GM18868 (cell line): ENCODE results near the gene KCNJ16.

Experiments
- ATAC-seq: cut with Tn5 transposase; IDR thresholded peaks from one replicate; pipeline ENCODE4 v1.9.1; 2021; ENCODE audit warnings: mild to moderate bottlenecking, moderate library complexity; ENCODE audit not compliant: unreplicated experiment

KCNJ16 gene

GRCh38 chr17:70095455-70095854 is 20.4 kb downstream of the KCNJ16 start:
- no peak for ATAC-seq

DNA sequence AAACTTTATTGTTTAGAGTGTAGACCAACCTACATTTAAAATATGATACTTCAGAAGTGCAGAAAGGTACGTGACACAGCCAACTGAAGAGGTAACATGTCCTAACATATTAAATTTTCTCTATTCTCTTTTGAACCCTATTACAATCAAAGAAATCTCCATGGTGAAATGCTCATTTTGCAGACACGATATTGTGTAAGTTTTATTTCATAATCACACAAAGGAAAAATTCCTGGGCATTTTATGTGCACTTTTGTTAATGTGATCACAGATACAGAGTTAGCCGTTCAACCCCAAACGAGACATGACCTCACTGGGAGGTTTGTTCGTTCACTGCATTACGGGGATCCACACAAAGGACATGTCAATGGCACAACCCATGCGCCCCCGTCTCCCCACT is 21.8 kb downstream of the KCNJ16 start:
- no peak for ATAC-seq

DNA sequence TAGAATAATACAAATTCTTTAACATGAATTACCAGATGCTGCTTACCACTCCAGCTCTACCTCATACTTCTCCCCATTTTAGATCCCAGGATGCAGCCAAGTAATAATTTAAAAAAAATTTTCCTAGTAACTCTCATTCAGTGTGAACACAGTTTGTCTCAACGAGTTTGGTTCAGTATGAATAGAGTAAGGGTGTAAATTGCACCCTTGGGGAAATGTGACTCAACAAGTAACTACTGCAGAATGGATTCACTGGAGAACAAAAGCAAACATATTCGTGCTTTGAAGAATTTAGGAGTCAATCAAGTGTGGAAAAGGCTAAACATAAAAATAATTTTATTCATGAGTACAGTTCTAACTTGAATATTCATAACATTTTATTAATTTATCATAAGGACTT is 23.0 kb downstream of the KCNJ16 start:
- ATAC-seq, result no peak

DNA sequence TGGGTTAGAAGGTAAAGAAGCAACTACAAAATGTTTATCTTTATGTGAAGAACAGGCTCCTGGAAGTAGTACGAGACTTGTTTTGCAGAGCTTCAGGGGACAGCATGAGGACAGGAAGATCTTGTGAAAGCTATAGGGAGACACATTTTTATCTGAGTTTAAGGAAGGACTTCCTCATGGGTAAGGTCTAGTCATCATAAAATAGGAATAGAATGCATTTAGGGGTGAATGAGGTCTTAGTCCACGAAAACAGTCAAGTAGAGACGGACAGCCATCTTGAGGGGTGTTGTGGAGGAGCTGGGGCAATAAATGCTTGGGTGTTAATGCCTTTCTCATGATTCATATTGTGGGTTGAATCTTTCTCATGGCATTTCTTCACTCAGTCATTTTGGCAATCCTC is 24.3 kb downstream of the KCNJ16 start:
- ATAC-seq, result no peak

GRCh38 chr17:70099884-70100283 is 24.9 kb downstream of the KCNJ16 start:
- no peak for ATAC-seq

DNA sequence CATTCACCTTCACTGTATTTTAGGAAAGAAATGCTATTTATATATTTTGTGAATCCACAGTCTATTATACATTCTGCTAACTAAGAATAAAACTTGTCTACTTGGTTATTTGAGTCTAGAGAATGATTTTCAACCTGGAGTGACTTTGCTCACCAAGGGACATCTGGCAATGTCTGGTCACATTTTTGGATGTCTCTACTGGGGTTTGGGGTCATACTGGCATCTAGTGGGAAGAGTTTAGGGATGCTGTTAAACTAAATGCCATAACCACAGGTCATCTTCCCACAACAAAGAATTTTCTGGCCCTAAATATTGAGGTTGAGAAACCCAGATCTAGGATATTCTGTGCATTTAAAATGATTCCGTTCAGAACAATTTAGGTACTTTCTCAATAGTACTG is 26.0 kb downstream of the KCNJ16 start:
- ATAC-seq, result no peak

DNA sequence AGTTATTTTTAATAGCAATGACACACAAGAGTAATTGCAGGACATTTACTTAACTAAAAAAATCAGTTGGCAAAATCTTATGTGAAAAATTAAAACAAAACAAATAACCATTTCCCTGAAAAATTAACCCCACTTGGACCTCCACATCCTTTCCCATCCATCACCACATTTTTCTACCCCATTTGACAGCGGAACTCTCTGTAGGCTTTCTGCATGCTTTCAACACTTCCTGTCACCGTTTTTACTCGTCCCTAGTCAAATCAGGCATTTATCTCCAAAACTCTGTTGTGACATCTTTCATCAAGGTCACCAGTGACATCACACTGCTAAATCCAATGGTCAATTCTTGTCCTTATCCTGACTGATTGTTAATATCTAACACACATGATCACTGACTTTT is 27.5 kb downstream of the KCNJ16 start:
- ATAC-seq, result no peak

DNA sequence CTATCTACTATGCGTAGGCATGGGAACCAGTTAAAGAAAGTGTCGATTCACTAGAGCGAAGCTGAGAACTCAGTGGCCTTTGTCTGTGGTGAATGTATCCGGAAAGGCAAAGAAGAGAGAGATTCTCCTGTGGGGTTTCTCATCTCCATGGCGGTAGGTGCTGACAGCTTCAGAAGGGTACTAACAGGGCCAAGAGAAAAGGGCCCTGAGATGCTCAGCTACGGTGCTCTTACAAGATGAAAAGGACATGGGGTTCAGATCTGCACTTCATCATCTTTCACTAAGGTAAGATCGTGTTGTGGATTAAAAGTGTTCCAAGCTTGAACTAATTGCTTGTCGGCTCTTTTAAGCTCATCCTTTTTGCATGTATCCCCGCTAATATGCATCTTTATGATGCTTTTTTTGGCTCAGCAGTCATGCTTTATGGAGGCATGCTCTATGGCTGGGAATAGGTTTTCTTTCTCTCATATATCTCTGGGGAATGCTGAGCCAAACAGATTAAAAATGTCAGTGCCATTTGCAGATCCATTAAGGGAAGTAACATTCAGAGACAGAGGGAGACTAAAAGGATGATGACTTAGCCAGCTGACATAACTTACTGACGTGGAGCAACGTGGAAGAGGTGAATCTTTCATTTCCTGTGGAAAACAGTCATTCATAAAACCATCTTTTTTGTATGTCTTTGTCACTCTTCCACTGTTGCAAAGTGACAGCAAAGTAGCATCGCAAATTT is 29.9 kb downstream of the KCNJ16 start:
- no peak for ATAC-seq

DNA sequence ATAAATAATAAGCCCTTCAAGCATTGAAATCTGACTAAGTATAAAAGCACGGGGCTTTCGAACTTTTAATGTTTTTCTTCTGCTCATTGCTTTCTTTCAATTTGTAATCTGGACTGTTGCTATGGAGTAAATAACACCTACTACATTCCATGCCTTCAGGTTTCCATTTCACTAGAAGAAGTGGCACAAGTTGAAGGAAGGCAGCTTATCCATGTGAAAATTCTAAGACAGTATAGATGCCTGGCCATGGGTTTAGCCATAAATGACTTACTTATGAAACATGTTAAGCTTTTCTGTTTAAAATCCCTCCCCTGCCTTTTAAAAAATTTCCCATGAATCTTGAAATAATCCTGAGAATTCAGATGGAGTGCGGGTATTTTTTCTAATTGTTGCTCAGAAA is 30.6 kb downstream of the KCNJ16 start:
- no peak for ATAC-seq

DNA sequence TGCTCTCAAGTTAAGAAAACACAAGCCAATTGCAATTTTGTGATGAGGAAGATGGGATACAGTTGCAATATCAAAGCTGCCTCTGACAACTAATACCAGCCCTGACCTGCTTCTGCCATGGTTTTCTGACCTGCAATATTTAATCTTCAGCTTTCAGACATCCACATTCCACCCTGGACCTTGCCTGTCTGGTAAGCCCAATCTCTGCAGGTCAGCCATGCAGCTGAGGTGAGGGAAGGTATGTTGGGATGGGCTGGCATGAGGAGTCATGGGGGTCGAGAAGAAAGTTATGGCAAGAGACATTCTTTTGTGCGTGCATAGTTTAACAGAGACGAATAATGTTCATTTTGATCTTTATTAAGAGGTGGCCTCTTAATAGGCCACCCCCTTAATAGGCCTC is 31.5 kb downstream of the KCNJ16 start:
- ATAC-seq, result no peak

DNA sequence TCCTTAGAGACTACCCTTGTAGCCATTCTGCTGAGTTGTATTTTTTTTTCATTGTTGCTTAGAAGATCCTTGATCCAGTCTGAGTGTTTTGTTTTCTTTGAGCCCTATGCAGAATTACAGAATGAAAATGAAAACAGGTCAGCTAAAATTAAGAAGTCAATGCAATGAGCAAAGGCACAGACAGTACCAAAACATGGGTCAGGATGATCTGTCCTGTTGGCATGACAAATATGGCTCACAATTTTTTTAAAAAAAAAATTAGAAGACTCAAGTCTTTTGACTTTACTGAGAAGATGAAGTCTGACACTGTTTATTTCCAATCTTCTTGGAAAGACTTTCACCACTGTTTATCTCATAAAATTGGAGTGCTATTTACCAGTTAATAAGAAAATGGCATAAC is 32.4 kb downstream of the KCNJ16 start:
- ATAC-seq, result no peak

- no peak for ATAC-seq
These were observed 33.0 kb downstream of the KCNJ16 start for GRCh38 chr17:70107904-70108565.

- ATAC-seq, result no peak
These were observed 34.5 kb downstream of the KCNJ16 start for GRCh38 chr17:70109497-70109896.

DNA sequence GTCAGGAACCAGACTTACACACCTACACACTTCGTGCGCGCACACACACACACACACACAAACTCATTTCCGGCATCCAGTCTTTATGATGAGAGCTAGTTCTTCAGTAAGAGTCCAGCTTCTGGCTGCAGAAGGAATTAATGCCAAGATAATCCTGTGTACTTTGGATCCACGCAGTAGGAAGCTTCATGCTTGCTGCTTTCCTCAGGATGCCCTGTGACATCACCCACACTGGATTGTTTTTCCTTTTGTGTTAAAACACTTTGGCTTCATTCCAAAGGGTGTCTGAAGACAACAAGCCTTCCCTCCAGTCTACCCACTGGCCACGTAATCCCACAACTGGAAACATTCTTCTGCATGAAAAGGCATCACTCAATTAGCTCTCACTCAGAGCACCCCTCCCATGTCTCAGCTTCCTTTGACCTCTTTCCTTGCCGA is 35.4 kb downstream of the KCNJ16 start:
- ATAC-seq, result no peak

DNA sequence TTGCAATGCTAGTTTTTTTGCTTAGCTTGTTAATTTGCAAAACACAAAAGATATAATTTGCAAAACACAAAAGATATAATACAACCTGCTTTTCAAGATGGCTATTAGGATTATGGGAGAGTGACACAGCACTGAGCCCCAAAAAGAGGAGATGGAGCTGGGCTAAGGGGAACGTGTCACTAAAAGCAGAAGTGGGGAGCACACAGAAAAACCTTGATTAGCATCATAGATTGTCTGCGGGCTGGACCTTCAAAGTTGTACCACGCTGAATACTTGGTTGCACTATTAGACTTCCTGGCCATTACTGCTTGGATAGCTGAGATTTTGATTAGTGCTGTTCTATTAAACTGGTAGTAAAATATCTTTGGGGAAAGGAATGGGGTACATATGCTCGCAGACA is 36.2 kb downstream of the KCNJ16 start:
- no peak for ATAC-seq

DNA sequence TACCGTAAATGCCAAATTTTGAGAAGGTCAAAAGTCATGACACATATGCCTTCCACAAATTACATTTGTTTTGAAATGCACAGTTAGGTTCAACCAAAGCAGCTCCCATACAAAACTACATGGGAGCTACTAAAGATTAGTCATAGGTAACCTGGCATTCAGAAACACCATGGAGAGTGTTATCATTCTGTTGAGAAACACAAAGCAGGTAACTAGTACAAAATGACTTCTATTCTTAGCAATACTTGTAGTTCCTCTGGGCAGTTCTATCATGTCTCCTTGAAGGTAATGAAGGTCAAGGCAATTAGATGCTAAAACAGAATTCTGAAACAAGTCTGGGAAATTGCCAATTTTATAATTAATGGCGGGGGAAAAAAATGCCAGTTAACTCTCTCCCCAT is 39.4 kb downstream of the KCNJ16 start:
- no peak for ATAC-seq

GRCh38 chr17:70115126-70115525 is 40.1 kb downstream of the KCNJ16 start:
- ATAC-seq, result no peak

DNA sequence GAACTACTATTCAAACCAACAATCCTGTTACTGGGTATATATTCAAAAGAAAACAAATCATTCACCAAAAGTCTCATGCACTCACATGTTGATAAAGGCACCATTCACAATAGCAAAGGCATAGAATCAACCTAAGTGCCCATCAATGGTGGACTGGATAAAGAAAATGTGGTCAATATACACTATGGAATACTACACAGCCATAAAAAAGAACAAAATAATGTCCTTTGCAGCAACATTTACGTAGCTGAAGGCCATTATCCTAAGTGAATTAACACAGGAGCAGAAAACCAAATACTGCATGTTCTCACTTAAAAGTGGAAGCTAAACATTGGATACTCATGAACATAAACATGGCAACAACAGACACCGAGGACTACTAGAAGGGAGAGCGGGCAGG is 41.9 kb downstream of the KCNJ16 start:
- ATAC-seq, result no peak

DNA sequence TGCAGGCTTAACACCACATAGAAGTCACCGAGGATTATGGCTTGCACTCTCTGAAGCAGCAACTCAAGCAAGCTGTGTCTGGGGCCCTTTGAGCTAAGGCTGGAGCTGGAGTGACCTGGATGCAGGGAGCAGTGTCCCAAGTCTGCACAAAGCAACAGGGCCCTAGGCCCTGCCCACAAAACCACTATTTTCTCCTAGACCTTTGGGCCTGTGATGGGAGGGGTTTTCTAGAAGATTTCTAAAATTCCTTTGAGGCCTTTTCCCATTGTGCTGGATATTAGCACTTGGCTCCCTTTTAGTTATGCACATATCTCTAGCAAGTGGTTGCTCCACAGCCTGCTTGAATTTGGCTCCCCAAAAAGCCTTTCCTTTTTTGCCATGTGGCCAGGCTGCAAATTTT is 44.5 kb downstream of the KCNJ16 start:
- ATAC-seq, result no peak

- ATAC-seq, result no peak
These were observed 45.0 kb downstream of the KCNJ16 start for GRCh38 chr17:70119983-70120382.

DNA sequence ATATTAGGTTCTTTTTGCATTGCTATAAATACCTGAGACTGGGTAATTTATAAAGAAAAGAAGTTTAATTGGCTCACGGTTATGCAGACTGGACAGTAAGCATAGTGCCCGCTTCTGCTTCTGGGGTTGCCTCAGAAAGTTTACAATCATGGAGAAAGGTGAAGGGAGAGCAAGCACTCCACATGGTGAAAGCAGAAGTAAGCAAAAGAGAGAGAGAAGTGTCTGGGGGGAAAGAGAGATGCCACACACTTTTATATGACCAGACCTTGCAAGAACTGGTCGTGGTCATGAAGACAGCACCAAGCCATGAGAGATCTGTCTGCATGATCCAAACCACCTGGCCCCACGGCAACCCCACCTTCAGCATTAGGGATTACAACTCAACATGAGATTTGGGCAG is 45.4 kb downstream of the KCNJ16 start:
- no peak for ATAC-seq

DNA sequence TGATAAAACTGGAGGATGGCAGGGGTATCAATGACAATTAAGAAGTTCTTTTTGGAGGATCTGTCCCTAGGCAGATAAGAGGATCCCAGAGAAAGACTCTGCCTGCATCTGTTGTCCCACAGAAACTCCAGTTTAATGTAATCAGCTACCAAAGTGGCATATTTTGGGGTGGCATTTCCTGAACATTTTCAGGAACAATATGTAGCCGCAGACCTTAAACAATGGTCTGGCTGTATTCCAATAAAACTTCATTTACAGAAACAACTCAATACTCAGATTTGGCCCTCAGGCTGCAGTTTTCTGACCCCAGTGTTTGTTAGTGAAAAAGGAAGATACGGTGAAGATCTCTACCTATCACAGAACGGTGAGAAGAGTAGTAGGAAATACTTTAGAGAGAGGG is 46.1 kb downstream of the KCNJ16 start:
- no peak for ATAC-seq

DNA sequence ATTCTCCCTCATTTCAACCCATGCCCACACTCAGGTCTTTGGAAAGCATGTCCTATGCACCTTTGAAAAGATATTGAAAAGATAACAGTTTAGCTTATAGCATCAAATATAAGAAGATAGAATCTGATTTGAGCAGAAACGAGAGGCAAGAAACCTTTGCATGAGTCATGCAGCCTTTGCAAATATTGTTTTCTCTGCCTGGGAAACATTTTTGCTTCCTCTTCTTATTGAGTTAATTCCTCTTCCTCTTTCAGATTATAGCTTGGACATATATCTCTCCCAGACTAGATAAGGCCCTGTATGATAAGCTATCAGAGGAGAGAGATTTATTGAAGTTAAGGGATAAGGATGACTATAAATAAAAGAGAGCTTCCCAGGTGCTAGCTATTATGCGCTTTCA is 48.2 kb downstream of the KCNJ16 start:
- ATAC-seq, result no peak
